PFSK-1 (cell line): Measurements from ENCODE around the gene AKAP13.

ENCODE experiments used
- FOXP2 ChIP-seq: optimal IDR thresholded peaks from 2 replicates; pipeline ENCODE3; 2011; ENCODE audit warnings: borderline replicate concordance, control low read depth, inconsistent platforms; ENCODE audit not compliant: insufficient read depth; ENCODE audit errors: extremely low read length, extremely low read depth
- POLR2AphosphoS5 ChIP-seq: IDR thresholded peaks from 2 replicates; pipeline ENCODE4 v1.6.1; 2012; ENCODE audit warnings: low read depth, mild to moderate bottlenecking, control low read depth, low read length, moderate library complexity
- SIN3A ChIP-seq: IDR thresholded peaks from 2 replicates; pipeline ENCODE4 v1.6.1; 2012; ENCODE audit warnings: mild to moderate bottlenecking, low read length, moderate library complexity, borderline replicate concordance; ENCODE audit not compliant: insufficient read depth
- TAF1 ChIP-seq: IDR thresholded peaks from 2 replicates; pipeline ENCODE4 v1.6.1; 2012; ENCODE audit warnings: low read length, control low read depth, borderline replicate concordance; ENCODE audit not compliant: insufficient read depth
- TF ChIP-seq, protein P1 (sequence below), 2 experiments: IDR thresholded peaks; 2 replicates each; pipeline versions ENCODE4 v1.6.1 to v1.8.0; 2011 to 2012; ENCODE audit warnings: low read depth in 2 of 2, low read length in 2 of 2, control low read depth in 1 of 2, inconsistent platforms in 1 of 2, mild to moderate bottlenecking in 1 of 2, moderate library complexity in 1 of 2; ENCODE audit not compliant: insufficient read depth in 1 of 2

AKAP13 gene

DNA sequence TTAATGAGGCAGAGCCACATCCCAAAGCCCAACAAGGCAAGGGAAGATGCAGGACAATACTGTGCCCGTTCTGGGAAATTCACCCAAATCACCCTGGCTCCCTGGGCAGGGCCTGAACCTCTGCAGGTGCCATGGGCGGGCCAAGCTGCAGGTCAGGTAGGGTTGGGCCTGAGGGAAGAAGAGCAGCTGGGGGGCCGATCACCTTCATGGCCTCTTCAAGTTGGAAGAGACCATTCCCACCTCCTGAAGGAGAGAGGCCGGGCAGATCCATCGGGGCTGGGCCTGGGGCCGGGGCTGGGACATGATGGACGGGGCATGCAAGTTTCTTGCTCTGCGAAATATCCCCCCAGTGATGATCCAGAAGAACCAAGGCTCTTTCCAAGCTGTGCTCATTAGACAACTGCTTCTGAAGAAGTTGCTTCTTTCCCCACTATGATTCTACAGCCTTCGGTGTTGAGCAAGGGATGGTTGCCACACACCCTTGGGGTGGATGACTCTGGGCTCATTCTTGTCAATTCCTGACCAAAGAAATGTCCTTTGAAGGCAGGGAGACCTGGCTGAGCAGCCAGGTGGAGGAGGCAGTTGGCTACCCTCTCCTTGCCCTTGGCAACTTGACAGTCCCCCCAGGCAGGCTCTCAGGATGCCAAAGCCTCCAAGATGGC, 376.1 kb downstream of the AKAP13 start:
- TF ChIP-seq POLR2AphosphoS5 (no peak), TAF1 (no peak), SIN3A (no peak), FOXP2 (no peak)
- TF ChIP-seq, protein P1, sequence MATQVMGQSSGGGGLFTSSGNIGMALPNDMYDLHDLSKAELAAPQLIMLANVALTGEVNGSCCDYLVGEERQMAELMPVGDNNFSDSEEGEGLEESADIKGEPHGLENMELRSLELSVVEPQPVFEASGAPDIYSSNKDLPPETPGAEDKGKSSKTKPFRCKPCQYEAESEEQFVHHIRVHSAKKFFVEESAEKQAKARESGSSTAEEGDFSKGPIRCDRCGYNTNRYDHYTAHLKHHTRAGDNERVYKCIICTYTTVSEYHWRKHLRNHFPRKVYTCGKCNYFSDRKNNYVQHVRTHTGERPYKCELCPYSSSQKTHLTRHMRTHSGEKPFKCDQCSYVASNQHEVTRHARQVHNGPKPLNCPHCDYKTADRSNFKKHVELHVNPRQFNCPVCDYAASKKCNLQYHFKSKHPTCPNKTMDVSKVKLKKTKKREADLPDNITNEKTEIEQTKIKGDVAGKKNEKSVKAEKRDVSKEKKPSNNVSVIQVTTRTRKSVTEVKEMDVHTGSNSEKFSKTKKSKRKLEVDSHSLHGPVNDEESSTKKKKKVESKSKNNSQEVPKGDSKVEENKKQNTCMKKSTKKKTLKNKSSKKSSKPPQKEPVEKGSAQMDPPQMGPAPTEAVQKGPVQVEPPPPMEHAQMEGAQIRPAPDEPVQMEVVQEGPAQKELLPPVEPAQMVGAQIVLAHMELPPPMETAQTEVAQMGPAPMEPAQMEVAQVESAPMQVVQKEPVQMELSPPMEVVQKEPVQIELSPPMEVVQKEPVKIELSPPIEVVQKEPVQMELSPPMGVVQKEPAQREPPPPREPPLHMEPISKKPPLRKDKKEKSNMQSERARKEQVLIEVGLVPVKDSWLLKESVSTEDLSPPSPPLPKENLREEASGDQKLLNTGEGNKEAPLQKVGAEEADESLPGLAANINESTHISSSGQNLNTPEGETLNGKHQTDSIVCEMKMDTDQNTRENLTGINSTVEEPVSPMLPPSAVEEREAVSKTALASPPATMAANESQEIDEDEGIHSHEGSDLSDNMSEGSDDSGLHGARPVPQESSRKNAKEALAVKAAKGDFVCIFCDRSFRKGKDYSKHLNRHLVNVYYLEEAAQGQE (IDR thresholded peaks at IDR 0.05; ENCODE audit: insufficient read depth in 1 of 2, low read depth in 2 of 2, low read length in 2 of 2) = no peak

DNA sequence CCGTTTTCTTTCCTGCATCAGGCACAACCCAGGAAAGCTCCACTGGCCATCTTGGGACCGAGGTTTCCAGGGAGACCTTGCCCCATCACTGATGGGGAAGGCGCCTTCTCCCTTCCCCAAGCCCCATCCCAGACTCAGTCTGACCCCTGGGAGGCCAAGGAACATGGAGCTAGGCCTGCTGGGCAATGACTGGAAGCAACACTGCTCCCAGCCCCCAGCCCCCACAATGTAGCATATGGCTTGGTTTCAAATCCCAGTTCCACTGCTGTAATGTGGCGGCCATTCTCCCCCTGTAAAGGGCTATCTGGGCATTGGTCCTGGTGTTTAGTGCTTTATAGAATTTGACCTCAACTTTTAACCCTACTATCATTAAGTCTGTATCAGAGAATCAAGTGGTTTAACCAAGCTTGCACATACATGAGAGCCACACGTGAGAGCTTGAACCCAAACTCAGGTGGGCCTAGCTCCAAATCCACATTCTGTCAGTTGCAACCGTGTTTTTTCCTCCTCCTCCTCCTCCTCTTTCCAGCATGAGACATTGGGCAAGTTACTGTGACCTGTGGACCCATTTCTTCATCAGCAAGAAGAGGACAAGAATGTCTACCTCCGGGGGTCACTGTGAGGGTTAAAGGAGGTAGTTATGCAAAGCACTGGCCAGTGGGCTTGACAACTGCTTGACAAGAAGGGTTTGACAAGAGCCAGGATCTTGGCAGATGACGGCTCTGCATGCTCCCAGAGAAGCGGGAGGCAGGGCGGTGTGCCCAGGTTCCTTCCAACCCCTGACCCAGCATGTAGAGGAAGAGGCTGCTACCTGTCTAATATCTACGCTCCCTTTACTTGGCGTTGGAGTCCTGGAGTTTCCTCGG, 376.9 kb downstream of the AKAP13 start:
- TF ChIP-seq, protein P1 (IDR thresholded peaks at IDR 0.05; ENCODE audit: insufficient read depth in 1 of 2, low read depth in 2 of 2, low read length in 2 of 2) = no peak
- no peak for TF ChIP-seq SIN3A
- no peak for TF ChIP-seq TAF1
- no peak for TF ChIP-seq POLR2AphosphoS5
- no peak for TF ChIP-seq FOXP2

DNA sequence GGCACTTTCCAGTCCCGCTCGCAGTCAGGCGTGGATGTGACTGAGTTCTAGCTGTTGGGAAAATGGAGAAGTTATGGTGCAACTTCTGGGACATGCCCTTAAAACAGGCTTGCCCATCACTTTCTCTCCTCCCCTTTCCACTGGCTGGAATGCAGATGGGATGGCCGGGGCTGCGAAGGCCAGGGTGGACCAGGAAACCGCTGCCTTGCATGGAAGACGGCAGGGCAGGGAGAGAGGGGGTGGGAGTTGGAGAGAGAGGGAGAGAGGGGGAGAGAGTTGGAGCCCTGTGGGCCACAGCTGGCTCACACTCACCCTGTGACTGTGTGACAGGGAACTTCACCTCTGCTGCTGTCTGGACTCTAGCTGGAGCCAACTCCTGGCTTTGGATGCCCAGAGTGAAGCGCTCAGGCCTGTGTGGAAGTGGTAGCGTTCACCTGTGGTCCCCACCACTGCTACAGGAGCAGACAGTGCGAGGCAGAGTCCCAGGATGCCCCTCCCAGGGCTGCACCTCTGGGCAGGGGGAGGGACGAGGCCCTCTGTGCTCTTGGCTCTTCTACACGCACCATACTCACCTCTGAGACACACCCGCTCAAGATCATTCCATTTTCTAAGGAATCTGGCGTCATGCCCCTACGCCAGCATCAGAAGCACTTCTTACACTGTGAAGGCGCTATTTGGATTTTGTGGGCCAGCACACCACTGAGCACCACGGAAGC, 377.7 kb downstream of the AKAP13 start:
- TF ChIP-seq, protein P1 (IDR thresholded peaks at IDR 0.05; ENCODE audit: insufficient read depth in 1 of 2, low read depth in 2 of 2, low read length in 2 of 2) = no peak
- TF ChIP-seq TAF1 (no peak), FOXP2 (no peak), POLR2AphosphoS5 (no peak), SIN3A (no peak)

DNA sequence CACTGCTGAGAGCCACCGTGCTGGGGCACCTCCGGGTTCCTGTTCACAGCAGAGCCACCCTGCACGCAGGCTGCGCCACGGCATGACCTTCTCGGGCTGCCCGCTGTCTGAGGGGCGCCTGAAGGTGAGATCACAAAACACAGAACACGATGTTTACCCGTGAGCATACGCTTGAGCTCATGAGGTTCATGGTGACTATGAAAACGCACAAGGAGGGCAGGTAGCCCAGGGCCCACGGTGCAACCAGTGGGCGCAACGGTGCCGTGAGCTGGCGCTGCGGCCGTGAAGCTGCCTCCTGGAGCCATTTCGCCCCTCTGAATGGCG, 378.2 kb downstream of the AKAP13 start:
- TF ChIP-seq, protein P1 (IDR thresholded peaks at IDR 0.05; ENCODE audit: insufficient read depth in 1 of 2, low read depth in 2 of 2, low read length in 2 of 2) = no peak
- TF ChIP-seq POLR2AphosphoS5 (no peak), SIN3A (no peak), FOXP2 (no peak), TAF1 (no peak)
